KMS-11 (cell line): ENCODE results near the gene FTH1.
A peak's percentile ranks its signal among the peaks of the same experiment; 100 is the strongest.

Experiments used
- H2AFZ ChIP-seq: fragments of 200-600 bp; sonication (generic); 2 replicates; pipeline ENCODE4 v1.6.1; 2016; ENCODE audit warnings: antibody characterized with exemption, mixed run types, low read depth
- H3K27ac ChIP-seq: fragments of 200-600 bp; sonication (generic); 2 replicates; pipeline ENCODE4 v1.6.1; 2016; ENCODE audit warnings: mild to moderate bottlenecking, mixed run types
- H3K27me3 ChIP-seq: fragments of 200-600 bp; sonication (generic); 2 replicates; pipeline ENCODE4 v1.6.1; 2017; ENCODE audit warnings: mild to moderate bottlenecking, low read depth, mixed run types, moderate library complexity; ENCODE audit not compliant: insufficient read depth
- H3K36me3 ChIP-seq: fragments of 200-600 bp; sonication (generic); 2 replicates; pipeline ENCODE4 v1.6.1; 2017; ENCODE audit warnings: mild to moderate bottlenecking, mixed run types; ENCODE audit not compliant: insufficient read depth
- H3K4me1 ChIP-seq: fragments of 200-600 bp; sonication (generic); 2 replicates; pipeline ENCODE4 v1.6.1; 2016; ENCODE audit warnings: mild to moderate bottlenecking, low read depth, mixed run types; ENCODE audit not compliant: poor library complexity, severe bottlenecking
- H3K4me2 ChIP-seq: fragments of 200-600 bp; sonication (generic); 2 replicates; pipeline ENCODE4 v1.7.0; 2016; ENCODE audit warnings: mild to moderate bottlenecking, mixed run types
- H3K4me3 ChIP-seq: fragments of 200-600 bp; sonication (generic); IDR thresholded peaks from 2 replicates; pipeline ENCODE4 v1.6.1; 2017; ENCODE audit warnings: low read depth, low read length, mixed read lengths; ENCODE audit not compliant: insufficient read depth
- H3K79me2 ChIP-seq: fragments of 200-600 bp; sonication (generic); 2 replicates; pipeline ENCODE4 v1.6.1; 2016; ENCODE audit warnings: low read depth, mixed run types; ENCODE audit not compliant: insufficient read depth
- H3K9ac ChIP-seq: fragments of 200-600 bp; sonication (generic); 2 replicates; pipeline ENCODE4 v1.6.1; 2016; ENCODE audit warnings: mild to moderate bottlenecking, mixed run types
- H4K20me1 ChIP-seq: fragments of 200-600 bp; sonication (generic); 2 replicates; pipeline ENCODE4 v1.6.1; 2016; ENCODE audit warnings: mild to moderate bottlenecking, mixed run types; ENCODE audit not compliant: insufficient read depth
- CTCF ChIP-seq: fragments of 200-600 bp; sonication (generic); conservative IDR thresholded peaks from 2 replicates; pipeline ENCODE4 v1.6.1; 2017; ENCODE audit warnings: low read depth, mild to moderate bottlenecking, antibody characterized with exemption, low read length, moderate library complexity, mixed read lengths

FTH1 gene

GRCh38 chr11:61919705-61920631 is 47.5 kb downstream of the FTH1 start:
- H3K4me2 ChIP-seq = no peak overlapping the region
- H3K27me3 ChIP-seq = no peaks in the 10 kb centered on the region
- H3K4me3 ChIP-seq = no peak overlapping the region
- no peak for TF ChIP-seq CTCF
- H4K20me1 ChIP-seq = no peaks in the 10 kb centered on the region
- H3K27ac ChIP-seq = no peak overlapping the region
- no peak overlapping the region for H3K9ac ChIP-seq
- no peaks in the 10 kb centered on the region for H3K79me2 ChIP-seq
- no peak overlapping the region for H2AFZ ChIP-seq
- H3K4me1 ChIP-seq = peaks cover 8% of the 10 kb centered on the region
- no peaks in the 10 kb centered on the region for H3K36me3 ChIP-seq

- H3K36me3 ChIP-seq = no peaks in the 10 kb centered on the region
- no peak overlapping the region for H3K9ac ChIP-seq
- no peak overlapping the region for H3K4me3 ChIP-seq
- H3K4me1 ChIP-seq = peaks cover 8% of the 10 kb centered on the region
- no peak overlapping the region for H2AFZ ChIP-seq
- no peak for TF ChIP-seq CTCF
- H3K4me2 ChIP-seq = no peak overlapping the region
- no peaks in the 10 kb centered on the region for H3K79me2 ChIP-seq
- H3K27ac ChIP-seq = no peak overlapping the region
- H3K27me3 ChIP-seq = no peaks in the 10 kb centered on the region
- H4K20me1 ChIP-seq = no peaks in the 10 kb centered on the region
Observed at GRCh38 chr11:61918938-61919704, 48.3 kb downstream of the FTH1 start.

- no peak for TF ChIP-seq CTCF
- peak overlapping the region; percentile 88; the same call in 1 of the 2 replicates for H2AFZ ChIP-seq
- no peaks in the 10 kb centered on the region for H3K27me3 ChIP-seq
- H3K4me2 ChIP-seq = peak overlapping the region; percentile 71
- H3K36me3 ChIP-seq = no peaks in the 10 kb centered on the region
- H3K27ac ChIP-seq = no peak overlapping the region
- no peaks in the 10 kb centered on the region for H3K79me2 ChIP-seq
- H3K4me3 ChIP-seq = no peak overlapping the region
- peaks cover 8% of the 10 kb centered on the region for H3K4me1 ChIP-seq
- no peak overlapping the region; the same call in 1 of the 2 replicates for H3K9ac ChIP-seq
- no peaks in the 10 kb centered on the region for H4K20me1 ChIP-seq
Observed at GRCh38 chr11:61918251-61918937, 49.0 kb downstream of the FTH1 start.

GRCh38 chr11:61917334-61918109 is 49.9 kb downstream of the FTH1 start, which contains the start of gene RAB3IL1:
TSS of gene RAB3IL1 (minus strand) at chr11:61917566. CDS start at chr11:61917367, 199 bp downstream.
- Histone ChIP-seq H3K4me1 (peaks cover 8% of the 10 kb centered on the region), H2AFZ (peak within 1 kb of the TSS; percentile 88), H3K27ac (no peak within 1 kb of the TSS), H3K27me3 (no peaks in the 10 kb centered on the region), H3K9ac (peak within 1 kb of the TSS; percentile 50; the same call in 1 of the 2 replicates), H3K4me2 (peak within 1 kb of the TSS; percentile 71), H3K4me3 (no peak within 1 kb of the TSS), H3K79me2 (no peaks in the 10 kb centered on the region), H4K20me1 (no peaks in the 10 kb centered on the region), H3K36me3 (no peaks in the 10 kb centered on the region)
- no peak for TF ChIP-seq CTCF
